Immature natural killer cell (primary cell): ENCODE measurements around the gene SEMA4G. TPM values are rescaled to one million over a fixed set of nuclear protein-coding genes. Genes with fewer than 3 reads are reported as not detected.

ENCODE experiments used
- DNase-seq, 3 donors: peaks; one replicate each; pipeline ENCODE4 v3.0.0; 2022; ENCODE audit warnings: mixed read lengths in 1 of 3
- H3K27ac Mint-ChIP-seq, 6 donors: one replicate each; pipeline ENCODE4 v1.8.0; 2020; ENCODE audit warnings: mixed read lengths in 6 of 6, mild to moderate bottlenecking in 5 of 6, inconsistent platforms in 4 of 6, moderate library complexity in 3 of 6
- H3K27me3 Mint-ChIP-seq, 3 donors: one replicate each; pipeline ENCODE4 v1.8.0; 2020 to 2021; ENCODE audit warnings: low read depth in 3 of 3, mild to moderate bottlenecking in 3 of 3, mixed read lengths in 3 of 3, moderate library complexity in 3 of 3, inconsistent platforms in 1 of 3
- H3K36me3 Mint-ChIP-seq, 3 donors: one replicate each; pipeline ENCODE4 v1.8.0; 2020; ENCODE audit warnings: mixed read lengths in 3 of 3, inconsistent platforms in 2 of 3, mild to moderate bottlenecking in 2 of 3
- H3K4me1 Mint-ChIP-seq, 2 donors: one replicate each; pipeline ENCODE4 v1.8.0; 2020; ENCODE audit warnings: inconsistent platforms in 2 of 2, mild to moderate bottlenecking in 2 of 2, mixed read lengths in 2 of 2, moderate library complexity in 1 of 2
- H3K4me3 Mint-ChIP-seq, 5 donors: one replicate each; pipeline ENCODE4 v1.8.0; 2020; ENCODE audit warnings: mild to moderate bottlenecking in 5 of 5, mixed read lengths in 5 of 5, inconsistent platforms in 3 of 5, moderate library complexity in 3 of 5
- H3K9me3 Mint-ChIP-seq, 6 donors: one replicate each; pipeline ENCODE4 v1.8.0; 2020; ENCODE audit warnings: mild to moderate bottlenecking in 6 of 6, mixed read lengths in 6 of 6, inconsistent platforms in 4 of 6, moderate library complexity in 3 of 6
- polyA plus RNA-seq, 3 donors: library from polyadenylated mRNA; unstranded; fragments of 300-500 nt; fragmentation: Illumina TruSeq; gene quantifications; one replicate each; pipeline ENCODE4 v1.2.3, GENCODE V29; 2021

The SEMA4G gene
- polyA plus RNA-seq, 3 donors from 2014 or later, result 0.35 TPM; not detected in 2

- Mint-ChIP-seq H3K9me3 (no peaks in the 10 kb centered on the region), H3K4me1 (peaks cover 26 to 28% of the 10 kb centered on the region in 2 donors), H3K36me3 (peaks cover 19 to 25% (median 21%) of the 10 kb centered on the region in 3 donors), H3K27ac (peak within 1 kb of the TSS; percentile 77 to 89 (median 86)), H3K27me3 (peaks cover 0 to 7% (median 3%) of the 10 kb centered on the region in 3 donors), H3K4me3 (peak within 1 kb of the TSS; percentile 89 to 96 (median 91))
- peak; percentile 80 to 83 (median 81) for DNase-seq
Measured at GRCh38 chr10:100986952-100987684, 17.8 kb downstream of the SEMA4G start, which contains the start of the genes MRPL43 and TWNK. Gene MRPL43, minus strand, starts transcription at chr10:100987497. Its CDS starts 54 bp downstream, at chr10:100987443. Gene TWNK, plus strand, starts transcription at chr10:100987543. Its CDS starts 668 bp downstream, at chr10:100988211.

GRCh38 chr10:100987685-100988049 lies 18.4 kb downstream of the SEMA4G start:
- H3K27me3 Mint-ChIP-seq, result peaks cover 0 to 7% (median 2%) of the 10 kb centered on the region in 3 donors

GRCh38 chr10:100988166-100988565 lies 18.9 kb downstream of the SEMA4G start:
- Mint-ChIP-seq H3K27me3 (peaks cover 0 to 7% (median 2%) of the 10 kb centered on the region in 3 donors), H3K27ac (peak overlapping the region in 2 of 6 donors; percentile 77 to 83), H3K4me1 (peaks cover 26 to 28% of the 10 kb centered on the region in 2 donors), H3K36me3 (peaks cover 13 to 22% (median 16%) of the 10 kb centered on the region in 3 donors), H3K4me3 (peak overlapping the region; percentile 89 to 96 (median 91)), H3K9me3 (no peaks in the 10 kb centered on the region)
- DNase-seq, result no peak

More at GRCh38 chr10:100987685-100988049, 18.4 kb downstream of the SEMA4G start:
- Mint-ChIP-seq H3K4me3 (peak overlapping the region; percentile 89 to 96 (median 91)), H3K9me3 (no peaks in the 10 kb centered on the region), H3K4me1 (peaks cover 26 to 28% of the 10 kb centered on the region in 2 donors), H3K36me3 (peaks cover 15 to 21% (median 16%) of the 10 kb centered on the region in 3 donors), H3K27ac (peak overlapping the region; percentile 77 to 89 (median 86))
- DNase-seq, result no peak

GRCh38 chr10:100989088-100989487 lies 19.8 kb downstream of the SEMA4G start:
- Mint-ChIP-seq H3K36me3 (peaks cover 13 to 22% (median 17%) of the 10 kb centered on the region in 3 donors), H3K4me3 (peak overlapping the region in 2 of 5 donors; percentile 21), H3K4me1 (peaks cover 26 to 28% of the 10 kb centered on the region in 2 donors), H3K27me3 (peaks cover 0 to 7% (median 2%) of the 10 kb centered on the region in 3 donors), H3K27ac (no peak overlapping the region), H3K9me3 (no peaks in the 10 kb centered on the region)
- no peak for DNase-seq

- Mint-ChIP-seq H3K4me1 (peaks cover 18 to 20% of the 10 kb centered on the region in 2 donors), H3K4me3 (no peak overlapping the region), H3K27me3 (peaks cover 2 to 9% (median 5%) of the 10 kb centered on the region in 3 donors), H3K27ac (peak overlapping the region in 3 of 6 donors; percentile 40 to 65 (median 44)), H3K36me3 (peaks cover 13 to 17% (median 14%) of the 10 kb centered on the region in 3 donors), H3K9me3 (no peaks in the 10 kb centered on the region)
- no peak for DNase-seq
Measured at GRCh38 chr10:100993986-100994708, 24.8 kb downstream of the SEMA4G start.

- peak overlapping the region in 2 of 6 donors; percentile 68 to 77 for H3K27ac Mint-ChIP-seq
- peaks cover 18 to 22% of the 10 kb centered on the region in 2 donors for H3K4me1 Mint-ChIP-seq
- no peaks in the 10 kb centered on the region for H3K9me3 Mint-ChIP-seq
- H3K27me3 Mint-ChIP-seq, result peaks cover 2 to 9% (median 5%) of the 10 kb centered on the region in 3 donors
- DNase-seq, result no peak
- H3K4me3 Mint-ChIP-seq, result peak overlapping the region in 4 of 5 donors; percentile 29 to 90 (median 60)
- peaks cover 13 to 17% (median 14%) of the 10 kb centered on the region in 3 donors for H3K36me3 Mint-ChIP-seq
Measured at GRCh38 chr10:100995181-100995580, 25.9 kb downstream of the SEMA4G start.

GRCh38 chr10:100996678-100997359 lies 27.5 kb downstream of the SEMA4G start:
- no peaks in the 10 kb centered on the region for H3K9me3 Mint-ChIP-seq
- H3K27ac Mint-ChIP-seq, result peak overlapping the region; percentile 62 to 88 (median 84)
- peaks cover 0 to 7% (median 3%) of the 10 kb centered on the region in 3 donors for H3K36me3 Mint-ChIP-seq
- peaks cover 25 to 29% of the 10 kb centered on the region in 2 donors for H3K4me1 Mint-ChIP-seq
- peak overlapping the region; percentile 88 to 92 (median 90) for H3K4me3 Mint-ChIP-seq
- peaks cover 0 to 9% (median 5%) of the 10 kb centered on the region in 3 donors for H3K27me3 Mint-ChIP-seq
- DNase-seq, result peak in 2 of 3 donors; percentile 44

GRCh38 chr10:100997360-100998182 lies 28.3 kb downstream of the SEMA4G start:
- Mint-ChIP-seq H3K27me3 (peaks cover 0 to 9% (median 5%) of the 10 kb centered on the region in 3 donors), H3K4me1 (peaks cover 25 to 29% of the 10 kb centered on the region in 2 donors), H3K9me3 (no peaks in the 10 kb centered on the region), H3K27ac (peak overlapping the region; percentile 80 to 94 (median 86)), H3K4me3 (peak overlapping the region; percentile 88 to 92 (median 90)), H3K36me3 (peaks cover 0 to 7% (median 3%) of the 10 kb centered on the region in 3 donors)
- DNase-seq, result peak; percentile 65 to 70 (median 67)

GRCh38 chr10:100998183-100998990 lies 29.1 kb downstream of the SEMA4G start:
- Mint-ChIP-seq H3K27me3 (peaks cover 0 to 9% (median 5%) of the 10 kb centered on the region in 3 donors), H3K36me3 (peaks cover 0 to 4% (median 0%) of the 10 kb centered on the region in 3 donors), H3K9me3 (no peaks in the 10 kb centered on the region), H3K27ac (peak overlapping the region; percentile 86 to 97 (median 94)), H3K4me3 (peak overlapping the region; percentile 88 to 92 (median 90)), H3K4me1 (peaks cover 25 to 29% of the 10 kb centered on the region in 2 donors)
- peak; percentile 35 to 54 (median 45) for DNase-seq

GRCh38 chr10:100998991-100999741 lies 29.9 kb downstream of the SEMA4G start:
- Mint-ChIP-seq H3K4me3 (peak overlapping the region; percentile 88 to 92 (median 90)), H3K27ac (peak overlapping the region; percentile 86 to 97 (median 94)), H3K36me3 (peaks cover 0 to 4% (median 0%) of the 10 kb centered on the region in 3 donors), H3K4me1 (peaks cover 25 to 29% of the 10 kb centered on the region in 2 donors), H3K27me3 (peaks cover 0 to 9% (median 5%) of the 10 kb centered on the region in 3 donors), H3K9me3 (no peaks in the 10 kb centered on the region)
- peak; percentile 79 to 82 (median 82) for DNase-seq

- H3K36me3 Mint-ChIP-seq, result peaks cover 0 to 4% (median 0%) of the 10 kb centered on the region in 3 donors
- peak within 1 kb of the TSS; percentile 86 to 97 (median 94) for H3K27ac Mint-ChIP-seq
- H3K4me1 Mint-ChIP-seq, result peaks cover 25 to 29% of the 10 kb centered on the region in 2 donors
- no peaks in the 10 kb centered on the region for H3K9me3 Mint-ChIP-seq
- H3K4me3 Mint-ChIP-seq, result peak within 1 kb of the TSS; percentile 88 to 92 (median 90)
- no peak for DNase-seq
- H3K27me3 Mint-ChIP-seq, result peaks cover 0 to 9% (median 5%) of the 10 kb centered on the region in 3 donors
Measured at GRCh38 chr10:100999742-101000126, 30.4 kb downstream of the SEMA4G start, which contains the start of gene LZTS2. Gene LZTS2, plus strand, starts transcription at chr10:100999808. Its CDS starts 2,731 bp downstream, at chr10:101002539.
